GM18508 (cell line): ENCODE measurements around the gene SLC22A15.
"Not testable (repeated sequence)": the region's sequence is repeated elsewhere in the genome, so short reads cannot be mapped to it uniquely, and the experiment has no call there.

Experiments used
- ATAC-seq: cut with Tn5 transposase; IDR thresholded peaks from one replicate; pipeline ENCODE4 v1.9.1; 2021; ENCODE audit warnings: moderate number of reproducible peaks; ENCODE audit not compliant: insufficient read depth, unreplicated experiment

SLC22A15 gene

DNA sequence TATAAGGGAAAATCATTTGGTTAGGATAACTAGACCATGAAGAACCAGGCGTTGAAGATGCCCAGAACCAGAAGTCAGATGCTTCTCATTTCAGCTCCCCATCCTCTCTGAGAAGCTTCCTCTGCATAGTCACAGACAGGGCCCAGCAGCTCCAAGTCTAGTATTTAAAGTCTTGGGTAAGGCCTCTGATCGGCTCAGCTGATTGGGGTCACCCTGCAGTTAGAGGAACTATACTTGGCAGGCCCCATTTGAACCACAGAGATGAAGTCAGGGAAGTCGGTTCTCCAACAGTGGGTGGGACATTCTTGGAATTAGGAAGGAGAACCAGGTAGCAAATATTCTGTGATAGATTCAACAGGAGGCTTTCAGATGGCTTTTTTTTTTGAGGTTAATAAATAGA lies 48.3 kb downstream of the SLC22A15 start:
- no peak for ATAC-seq

DNA sequence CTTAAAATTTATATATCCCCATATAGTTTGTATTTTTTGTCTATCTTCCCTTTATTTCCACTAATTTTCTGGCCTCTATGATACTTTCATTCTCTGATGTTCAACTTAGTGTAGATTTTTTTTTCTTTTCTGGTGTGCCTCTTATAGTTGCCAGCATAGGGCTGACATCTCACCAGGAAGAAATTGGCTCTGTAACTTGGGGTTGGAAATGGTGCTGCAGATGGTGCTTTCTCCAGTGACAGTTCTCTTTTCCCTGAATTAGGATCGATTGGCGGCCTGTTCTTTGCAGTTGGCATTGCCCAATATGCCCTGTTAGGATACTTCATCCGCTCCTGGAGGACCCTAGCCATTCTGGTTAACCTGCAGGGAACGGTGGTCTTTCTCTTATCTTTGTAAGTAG lies 50.3 kb downstream of the SLC22A15 start:
- ATAC-seq, result no peak

DNA sequence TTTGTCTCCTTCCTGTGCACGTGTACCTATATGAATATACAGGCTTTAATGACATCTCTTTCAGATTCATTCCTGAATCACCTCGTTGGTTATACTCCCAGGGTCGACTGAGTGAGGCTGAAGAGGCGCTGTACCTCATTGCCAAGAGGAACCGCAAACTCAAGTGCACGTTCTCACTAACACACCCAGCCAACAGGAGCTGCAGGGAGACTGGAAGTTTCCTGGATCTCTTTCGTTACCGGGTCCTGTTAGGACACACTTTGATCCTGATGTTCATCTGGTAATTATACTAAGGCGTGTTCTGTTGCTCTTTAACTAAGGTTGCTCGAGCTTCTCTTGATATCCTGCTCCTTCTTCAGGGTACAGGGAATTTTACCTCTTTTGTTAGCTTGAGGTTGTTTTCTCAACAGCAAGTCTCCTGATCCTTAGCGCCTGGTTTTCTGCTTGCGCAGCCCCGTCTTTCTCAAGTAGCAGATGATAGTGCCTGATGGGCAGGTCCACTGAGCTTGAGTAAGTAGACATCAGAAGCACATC lies 55.1 kb downstream of the SLC22A15 start:
- ATAC-seq, result no peak

DNA sequence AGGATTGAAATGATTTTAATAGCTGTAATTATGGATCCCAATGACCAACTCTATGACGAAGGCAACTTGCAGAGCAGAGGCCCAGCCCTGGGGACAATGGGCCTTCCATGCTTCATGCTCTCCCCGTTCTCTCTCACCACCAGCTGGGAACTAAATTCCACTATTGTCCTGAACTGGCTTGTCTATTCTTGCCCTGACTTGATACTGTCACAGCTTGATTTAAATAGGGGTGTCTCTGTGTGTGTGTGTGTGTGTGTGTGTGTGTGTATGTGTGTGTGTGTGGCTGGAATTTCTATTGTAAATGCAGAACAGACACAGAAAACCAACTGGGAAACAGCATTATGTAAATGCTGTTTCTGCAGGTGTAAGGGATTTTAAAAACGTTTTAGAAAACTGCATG lies 57.0 kb downstream of the SLC22A15 start:
- no peak for ATAC-seq

DNA sequence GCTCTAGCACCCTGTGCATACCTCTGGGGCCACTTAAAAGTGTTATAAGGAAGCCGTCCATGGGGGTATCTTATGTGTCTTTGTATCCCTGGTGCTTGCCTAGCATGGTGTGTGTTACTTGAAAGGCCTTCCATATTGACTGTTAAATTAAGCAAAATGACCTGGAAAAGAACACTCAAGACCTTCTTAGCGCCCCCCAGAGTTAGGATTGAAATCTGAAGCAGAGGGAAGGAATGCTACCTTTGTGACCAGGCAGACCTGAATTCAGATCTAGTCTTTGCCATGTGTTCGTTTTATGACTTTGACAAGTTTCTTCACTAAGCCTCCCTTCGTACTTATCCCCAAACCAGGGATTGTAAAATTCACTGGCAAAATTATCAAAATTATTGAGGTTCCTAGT lies 59.9 kb downstream of the SLC22A15 start:
- ATAC-seq, result no peak

DNA sequence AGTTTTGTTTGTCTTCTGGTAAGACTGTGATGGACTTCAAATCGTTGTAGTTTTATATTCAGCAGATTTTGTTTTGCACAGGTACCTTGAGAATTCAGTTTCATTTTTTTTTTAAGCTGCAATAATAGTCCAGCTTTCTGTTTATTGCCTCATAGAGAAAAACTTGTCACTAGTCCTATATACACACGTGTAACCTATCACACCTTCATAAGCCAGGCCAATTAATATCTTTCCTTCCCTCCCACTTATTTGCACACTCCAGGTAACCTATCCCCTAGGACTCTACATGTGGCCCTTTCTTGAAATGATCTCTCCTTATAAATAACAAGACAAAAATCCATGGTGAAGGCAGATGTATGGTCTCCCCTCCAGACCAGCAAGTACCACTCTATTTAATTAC lies 62.4 kb downstream of the SLC22A15 start:
- ATAC-seq, result no peak

DNA sequence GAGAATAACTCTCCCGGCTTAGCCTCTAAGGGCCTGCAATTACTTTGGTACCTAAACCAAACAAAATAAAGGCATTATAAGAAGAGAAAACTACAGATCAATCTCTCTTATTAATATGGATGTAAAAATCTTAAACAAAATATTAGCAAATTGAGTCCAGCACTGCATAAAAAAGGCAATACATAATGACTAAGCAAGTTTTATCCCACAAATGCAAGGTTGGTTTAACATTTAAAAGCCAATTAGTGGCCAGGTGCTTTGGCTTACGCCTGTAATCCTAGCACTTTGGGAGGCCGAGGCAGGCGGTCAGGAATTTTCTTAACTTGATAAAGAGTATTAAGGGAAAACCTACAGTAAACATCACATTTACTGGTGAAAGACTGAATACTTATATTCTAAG lies 67.8 kb downstream of the SLC22A15 start:
- ATAC-seq, result no peak

DNA sequence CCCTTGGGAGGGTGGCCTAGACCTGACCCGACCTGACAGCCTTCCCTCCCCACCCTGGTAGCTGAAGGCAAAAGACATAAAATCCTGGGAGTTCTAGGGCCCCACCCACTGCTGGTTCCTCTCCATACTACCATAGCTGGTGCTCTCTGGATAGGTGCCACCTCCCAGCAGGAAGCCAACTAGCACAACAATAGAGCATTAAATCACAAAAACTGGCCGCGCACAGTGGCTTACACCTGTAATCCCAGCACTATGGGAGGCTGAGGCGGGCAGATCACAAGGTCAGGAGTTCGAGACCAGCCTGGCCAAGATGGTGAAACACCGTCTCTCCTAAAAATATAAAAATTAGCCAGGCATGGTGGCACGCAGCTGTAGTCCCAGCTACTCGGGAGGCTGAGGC lies 70.6 kb downstream of the SLC22A15 start:
- ATAC-seq, result not testable (repeated sequence)

DNA sequence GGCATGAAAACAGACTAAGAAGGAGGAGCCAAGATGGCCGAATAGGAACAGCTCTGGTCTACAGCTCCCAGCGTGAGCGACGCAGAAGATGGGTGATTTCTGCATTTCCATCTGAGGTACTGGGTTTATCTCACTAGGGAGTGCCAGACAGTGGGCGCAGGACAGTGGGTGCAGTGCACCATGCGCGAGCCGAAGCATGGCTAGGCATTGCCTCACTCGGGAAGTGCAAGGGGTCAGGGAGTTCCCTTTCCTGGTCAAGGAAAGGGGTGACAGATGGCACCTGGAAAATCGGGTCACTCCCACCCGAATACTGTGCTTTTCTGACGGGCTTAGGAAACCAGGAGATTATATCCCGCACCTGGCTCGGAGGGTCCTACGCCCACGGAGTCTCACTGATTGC lies 75.6 kb downstream of the SLC22A15 start:
- ATAC-seq, result not testable (repeated sequence)

DNA sequence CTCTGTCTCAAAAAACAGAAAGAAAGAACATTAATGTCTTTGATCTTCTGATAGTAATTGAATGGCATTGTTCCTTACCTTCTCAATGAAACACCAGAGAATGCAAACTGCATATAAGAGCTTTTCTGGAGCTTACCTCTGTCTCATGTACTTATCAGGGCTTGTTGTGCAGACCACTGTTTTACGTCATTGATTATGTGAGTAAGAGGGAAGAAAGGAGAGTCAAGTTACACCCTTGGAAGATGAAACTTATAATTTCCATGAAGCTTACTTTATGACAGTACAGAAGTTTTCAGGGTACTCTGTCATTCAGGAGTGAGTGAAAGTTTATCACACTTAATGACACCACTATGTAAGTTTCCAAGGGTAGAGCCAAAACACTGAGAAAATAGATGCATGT lies 85.9 kb downstream of the SLC22A15 start:
- ATAC-seq, result no peak

DNA sequence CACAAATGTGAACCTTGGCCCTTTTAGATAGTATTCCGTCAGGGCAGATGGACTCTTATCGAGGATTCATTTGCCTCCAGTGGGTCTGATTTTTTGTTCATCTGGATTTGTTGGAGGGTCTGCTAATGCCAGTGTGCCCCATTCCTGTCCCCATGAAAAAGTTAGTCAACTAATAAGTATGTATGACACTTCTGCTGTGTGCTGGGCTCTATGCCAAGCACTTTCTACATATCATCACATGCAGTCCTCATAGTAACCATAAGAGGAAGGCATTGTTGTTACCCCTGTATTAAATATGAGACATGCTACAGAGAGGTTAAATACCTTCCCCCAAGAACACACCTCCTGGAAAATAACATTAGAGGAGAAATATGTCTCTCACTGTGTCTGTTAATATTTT lies 88.3 kb downstream of the SLC22A15 start:
- ATAC-seq, result no peak

DNA sequence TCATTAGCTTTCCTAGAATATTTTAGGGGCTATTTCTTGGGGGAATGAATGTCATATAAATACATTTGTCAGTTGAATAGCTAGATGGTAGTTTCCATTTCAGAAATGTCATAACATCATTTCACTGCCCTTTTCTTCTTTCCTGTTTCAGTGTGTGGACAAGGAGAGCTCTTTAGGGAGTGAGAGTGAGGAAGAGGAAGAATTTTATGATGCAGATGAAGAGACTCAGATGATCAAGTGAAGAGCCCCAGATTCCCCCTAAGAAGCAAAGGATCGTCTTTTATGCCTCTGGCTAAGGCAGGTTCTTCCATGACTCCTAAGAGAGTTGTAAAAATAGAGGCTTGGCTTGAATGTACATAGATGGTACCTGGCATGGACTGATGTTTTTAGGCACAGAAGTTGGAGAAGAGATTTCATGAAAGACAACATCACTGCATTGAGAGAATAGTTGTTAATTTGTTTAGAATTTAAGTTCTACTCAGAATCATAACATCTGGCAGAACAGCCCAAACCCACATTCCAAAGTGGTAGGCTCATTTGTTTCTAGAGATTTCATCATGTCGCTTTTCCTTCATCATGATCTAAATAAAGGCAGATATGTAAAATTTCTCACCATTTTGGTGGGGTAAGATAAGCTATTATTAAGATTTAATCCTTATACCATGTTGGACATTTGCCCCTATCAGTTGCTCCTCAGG lies 90.7 kb downstream of the SLC22A15 start:
- no peak for ATAC-seq

DNA sequence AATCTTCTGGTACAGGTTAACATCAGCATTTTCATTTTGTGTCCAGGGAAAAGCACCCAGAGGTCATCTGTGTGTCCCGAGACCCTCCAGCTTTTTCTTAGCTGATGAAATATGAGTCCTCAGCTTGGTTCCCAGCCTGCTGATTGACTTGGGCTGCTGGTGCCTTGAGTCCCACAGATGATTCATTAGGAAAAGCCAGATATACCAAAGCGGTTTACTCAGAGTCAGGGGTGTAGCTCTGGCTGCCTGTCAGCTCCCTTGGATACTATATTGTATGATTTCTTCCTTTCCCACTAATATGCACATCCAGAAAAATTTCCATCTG lies 91.2 kb downstream of the SLC22A15 start:
- ATAC-seq, result no peak

DNA sequence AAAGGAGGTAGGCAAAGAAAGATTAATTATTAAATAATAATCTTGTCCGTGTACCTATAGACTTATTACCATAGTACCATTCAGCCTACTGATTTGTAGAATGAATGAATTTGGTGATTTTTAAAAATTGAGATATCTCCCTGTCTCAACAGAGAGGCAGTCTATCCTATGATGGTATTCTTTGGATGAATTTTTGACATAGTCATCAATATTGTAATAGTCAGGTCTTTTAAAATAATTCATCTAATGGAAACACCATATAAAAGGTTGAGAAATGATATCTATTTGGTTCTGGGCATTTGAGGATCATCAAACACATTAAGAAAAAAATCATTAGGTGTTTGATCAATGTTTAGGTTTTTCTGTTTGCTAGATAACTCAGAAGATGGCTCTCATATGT lies 99.3 kb downstream of the SLC22A15 start:
- ATAC-seq, result no peak

DNA sequence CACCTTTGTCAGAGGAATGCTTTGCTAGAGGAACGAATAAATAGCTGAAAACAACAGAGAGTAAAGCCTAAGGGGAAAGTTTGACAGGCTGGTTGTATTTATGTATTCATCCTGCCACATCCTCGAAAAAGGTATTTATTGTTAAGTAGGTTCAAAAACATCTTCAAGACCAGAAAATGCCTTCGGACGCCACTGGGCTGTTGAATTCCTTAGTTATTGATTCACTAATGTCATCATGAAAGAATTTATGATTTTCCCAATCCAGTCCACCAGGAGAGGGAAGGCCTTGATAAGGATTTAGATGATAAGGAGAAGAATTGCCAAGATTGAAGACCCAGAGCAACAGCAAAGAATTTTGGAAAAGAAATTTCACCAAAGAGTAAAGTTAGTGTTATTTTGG lies 99.7 kb downstream of the SLC22A15 start:
- no peak for ATAC-seq

DNA sequence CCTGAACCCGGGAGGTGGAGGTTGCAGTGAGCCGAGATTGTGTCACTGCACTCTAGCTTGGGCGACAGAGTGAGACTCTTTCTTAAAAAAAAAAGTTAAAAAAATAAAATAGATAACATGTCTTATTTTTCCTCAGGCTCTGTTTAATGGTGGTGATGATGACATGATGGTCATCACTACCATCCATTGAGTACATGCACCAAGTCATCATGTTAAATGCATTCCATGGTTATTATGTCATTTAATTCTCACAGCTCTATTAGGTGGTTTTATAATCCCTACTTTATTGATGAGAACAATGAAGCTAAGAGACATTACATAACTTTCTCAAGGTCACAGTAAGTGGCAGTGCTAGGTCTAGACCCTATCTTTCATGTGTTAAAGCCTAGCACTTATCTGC lies 100.5 kb downstream of the SLC22A15 start:
- ATAC-seq, result no peak

DNA sequence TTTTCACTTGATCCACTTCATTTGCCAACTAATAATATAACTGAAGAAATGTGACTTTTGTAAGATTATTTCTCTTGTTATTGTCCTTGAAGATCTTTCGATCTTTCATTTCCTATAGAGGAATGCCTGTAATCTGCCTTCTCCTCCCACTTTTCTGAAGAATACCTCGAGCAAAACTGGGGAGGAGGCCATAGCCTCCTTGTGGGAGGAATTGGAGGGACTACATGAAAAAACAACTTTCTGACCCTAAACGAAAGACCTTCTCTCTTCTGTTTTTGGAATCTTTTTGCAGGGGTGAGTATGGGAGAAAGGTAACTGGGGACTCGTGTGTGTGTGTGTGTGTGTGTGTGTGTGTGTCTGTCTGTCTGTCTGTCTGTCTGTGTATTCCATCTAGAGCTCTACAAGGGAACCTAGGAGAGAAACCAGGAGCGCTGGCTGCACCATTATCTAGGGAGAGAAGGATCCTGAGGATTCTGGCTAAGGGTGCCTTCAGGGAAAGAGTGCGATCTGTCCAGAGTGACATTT lies 102.4 kb downstream of the SLC22A15 start:
- ATAC-seq, result no peak

DNA sequence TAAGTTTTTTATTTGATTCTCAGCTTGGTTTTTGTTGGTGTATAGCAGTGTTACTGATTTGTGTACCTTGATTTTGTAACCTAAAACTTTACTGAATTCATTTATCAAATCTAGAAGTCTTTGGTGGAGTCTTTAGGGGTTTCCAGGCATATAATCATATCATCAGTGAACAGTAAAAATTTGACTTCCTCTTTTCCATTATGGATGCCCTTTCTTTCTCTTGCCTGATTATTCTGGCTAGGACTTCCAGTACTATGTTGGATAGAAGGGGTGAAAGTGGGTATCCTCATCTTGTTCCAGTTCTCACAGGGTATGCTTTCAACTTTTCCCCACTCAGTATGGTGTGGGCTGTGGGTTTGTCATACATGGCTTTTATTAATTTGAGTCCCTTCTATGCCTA lies 111.3 kb downstream of the SLC22A15 start:
- no peak for ATAC-seq

DNA sequence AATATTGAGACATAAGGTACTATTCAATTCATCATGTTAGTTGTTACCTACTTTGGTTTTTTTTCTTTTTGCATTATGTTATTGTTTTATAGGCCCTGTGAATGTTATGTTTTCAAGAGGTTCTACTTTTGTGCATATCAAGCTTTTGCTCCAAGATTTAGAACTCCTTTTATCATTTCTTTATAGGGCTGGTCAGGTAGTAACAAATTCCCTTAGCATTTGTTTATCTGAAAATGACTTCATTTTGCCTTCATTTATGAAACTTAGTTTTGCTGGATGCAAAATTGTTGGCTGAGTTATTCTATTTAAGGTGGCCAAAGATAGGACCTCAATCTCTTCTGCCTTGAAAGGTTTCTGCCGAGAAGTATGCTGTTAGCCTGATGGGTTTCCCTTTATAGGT lies 113.6 kb downstream of the SLC22A15 start:
- ATAC-seq, result no peak

DNA sequence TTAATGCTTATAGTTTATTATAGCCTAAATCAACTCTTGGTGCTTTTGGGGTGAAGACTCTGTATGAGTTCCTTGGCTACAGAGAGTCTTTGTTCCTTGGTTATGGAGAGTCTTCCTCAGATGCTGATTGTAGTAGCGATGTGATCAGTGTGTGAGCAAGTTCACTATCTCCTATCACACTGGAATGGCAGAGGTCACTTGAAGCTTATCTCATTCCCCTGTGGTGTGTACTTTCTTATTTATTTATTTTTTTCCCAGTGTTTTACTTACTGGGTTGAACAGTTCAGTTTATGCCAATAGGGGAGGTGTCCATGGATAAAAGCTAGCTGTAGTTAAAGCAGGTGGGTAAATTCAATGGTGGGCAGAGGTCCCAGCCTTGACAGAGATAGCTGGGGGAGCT lies 114.8 kb downstream of the SLC22A15 start:
- ATAC-seq, result no peak

DNA sequence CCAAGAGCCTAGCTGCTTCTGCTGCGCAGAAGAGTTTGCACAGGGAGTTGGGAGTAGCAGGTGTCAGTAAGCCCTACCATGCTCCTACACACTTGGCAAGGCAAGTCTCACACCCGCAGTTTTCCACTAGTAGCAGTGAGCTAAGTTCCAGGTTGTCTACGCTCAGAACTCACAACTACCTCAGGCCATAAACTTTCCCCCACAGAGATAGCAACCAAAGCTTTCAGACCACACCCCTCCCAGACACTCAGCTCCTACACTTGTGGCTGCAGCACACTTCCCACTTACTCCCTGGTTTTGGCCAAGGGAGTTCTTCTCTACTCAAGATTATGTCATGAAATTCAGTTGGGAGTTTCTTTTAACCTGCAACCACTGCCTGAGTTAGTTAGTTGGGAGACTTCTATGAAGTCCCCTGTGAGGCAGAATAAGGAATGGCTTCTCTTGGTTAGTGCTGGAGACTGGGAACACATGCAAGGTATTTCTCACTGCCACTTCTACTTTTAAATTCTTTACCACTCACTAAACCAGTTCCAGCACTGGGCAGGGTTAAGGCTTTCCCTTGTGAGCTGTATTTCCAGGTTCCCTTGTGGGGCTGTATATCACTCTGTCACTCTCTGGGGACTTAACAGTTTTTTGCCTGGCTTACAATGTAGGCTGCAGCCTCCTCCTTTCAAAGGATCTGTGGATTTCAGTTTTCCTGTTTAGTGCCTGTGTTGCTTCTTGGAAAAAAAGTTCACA lies 116.6 kb downstream of the SLC22A15 start:
- no peak for ATAC-seq

DNA sequence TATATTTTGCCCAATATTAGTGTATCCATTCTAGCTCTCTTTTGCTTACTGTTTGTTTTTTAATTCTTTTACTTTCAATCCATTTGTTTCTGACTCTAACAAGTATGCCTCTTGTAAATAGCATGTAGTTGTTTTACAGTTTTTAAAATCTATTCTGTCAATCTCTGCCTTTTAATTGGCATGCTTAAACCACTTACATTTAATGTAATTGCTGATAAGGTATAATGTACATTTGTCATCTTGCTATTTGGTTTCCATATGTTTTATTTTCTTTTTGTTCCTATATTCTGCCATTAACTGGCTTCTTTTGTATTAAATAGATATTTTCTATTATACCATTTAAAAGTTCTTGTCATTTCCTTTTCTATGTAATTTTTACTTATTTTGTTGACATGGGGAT lies 118.7 kb downstream of the SLC22A15 start:
- ATAC-seq, result no peak
